Thyroid gland (tissue), 4 donors: ENCODE measurements around the gene ANGPTL8. TPM values are rescaled to one million over a fixed set of nuclear protein-coding genes. Genes with fewer than 3 reads are reported as not detected.

Experiments
- DNase-seq, 2 donors: peaks; one replicate each; pipeline ENCODE4 v3.0.0-alpha.2; 2019
- H3K27ac ChIP-seq, 3 donors: fragments of 200-600 bp; sonication (generic); 1 replicate in 2 of 3; 2 replicates in 1 of 3; pipeline ENCODE4 v1.5.1; 2016 to 2019; ENCODE audit warnings: mild to moderate bottlenecking in 1 of 3, moderate library complexity in 1 of 3
- H3K27me3 ChIP-seq: fragments of 200-600 bp; sonication (generic); one replicate; pipeline ENCODE4 v1.5.1; 2019
- H3K36me3 ChIP-seq, 2 donors: fragments of 200-600 bp; sonication (generic); one replicate each; pipeline ENCODE4 v1.5.1; 2016 to 2019
- H3K4me1 ChIP-seq, 2 donors: fragments of 200-600 bp; sonication (generic); one replicate each; pipeline ENCODE4 v1.5.1; 2017 to 2019
- H3K4me3 ChIP-seq, 3 donors: fragments of 200-600 bp; sonication (generic); replicated peaks in 1 of 3; 1 replicate in 2 of 3; 2 replicates in 1 of 3; pipeline ENCODE4 v1.5.1; 2016; ENCODE audit warnings: mild to moderate bottlenecking in 1 of 3
- H3K9me3 ChIP-seq: fragments of 200-600 bp; sonication (generic); one replicate; pipeline ENCODE4 v1.5.1; 2017
- CTCF ChIP-seq, 6 experiments: fragments of 200-600 bp in 3 of 6; fragments of 450-650 bp in 3 of 6; sonication (generic) in 3 of 6; IDR thresholded peaks; one replicate each; pipeline ENCODE4 v1.5.1; 2016 to 2019; ENCODE audit warnings: antibody characterized with exemption in 6 of 6, mild to moderate bottlenecking in 2 of 6, inconsistent platforms in 1 of 6, moderate library complexity in 1 of 6
- POLR2A ChIP-seq, 2 donors: fragments of 450-650 bp; IDR thresholded peaks; one replicate each; pipeline ENCODE4 v1.6.1; 2017; ENCODE audit warnings: antibody characterized with exemption in 2 of 2, mild to moderate bottlenecking in 2 of 2, moderate library complexity in 1 of 2
- WGBS, 2 donors: methylation state at CpG; one replicate each; pipeline ENCODE4 v1.1.5; 2017; 5-methylcytosine and 5-hydroxymethylcytosine counted together
- intact Hi-C: fragments of 100-400 bp; cut with DNase I; formaldehyde crosslinking; loops from one replicate; pipeline ENCODE4 v1.15.1; 2023
- total RNA-seq, 4 donors: library from RNA; depleted of rRNA; stranded (reverse); fragments of >200 nt; gene quantifications; one replicate each; pipeline ENCODE4 v1.2.3, GENCODE V29; 2016

ANGPTL8 gene
- total RNA-seq, 4 donors from 2014 or later, result 3.4 TPM; not detected in 3

DNA sequence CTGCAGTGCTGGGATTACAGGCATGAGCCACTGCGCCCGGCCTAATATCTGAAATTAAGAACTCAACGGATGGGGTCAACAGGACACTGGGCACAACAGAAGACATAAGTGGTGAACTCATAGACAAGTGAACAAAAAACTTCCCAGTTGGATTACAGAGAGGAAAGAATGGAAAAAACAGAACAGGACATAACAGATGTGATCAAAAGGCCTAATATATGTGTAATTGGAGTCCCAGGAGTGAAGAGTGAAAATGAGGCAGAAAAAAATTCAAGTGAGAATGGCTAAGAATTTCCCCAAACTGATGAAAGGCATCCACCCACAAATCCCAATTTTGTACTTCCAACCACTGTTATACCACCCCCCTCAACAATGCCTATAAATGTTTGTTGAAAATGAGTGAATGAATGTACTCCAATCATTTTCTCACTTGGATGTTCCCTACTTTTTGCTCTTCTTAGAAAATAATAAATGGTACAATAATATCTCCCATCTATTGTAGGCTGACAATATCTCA is 18.3 kb upstream of the ANGPTL8 start:
- Histone ChIP-seq H3K27ac (no peak overlapping the region), H3K27me3 (no peaks in the 10 kb centered on the region), H3K4me1 (no peaks in the 10 kb centered on the region), H3K9me3 (no peaks in the 10 kb centered on the region), H3K4me3 (no peak overlapping the region), H3K36me3 (peaks cover 35 to 45% of the 10 kb centered on the region in 2 donors)
- intact Hi-C loops, result no loop called here
- WGBS, 2 donors, result 98 to 100% methylated on average over 3 of the region's 3 CpGs
- TF ChIP-seq CTCF (IDR thresholded peaks at IDR 0.05) (no peak), POLR2A (IDR thresholded peaks at IDR 0.05) (no peak)
- DNase-seq, result no peak

GRCh38 chr19:11223200-11223599 is 16.2 kb upstream of the ANGPTL8 start:
- intact Hi-C loops, result no loop called here
- TF ChIP-seq CTCF (IDR thresholded peaks at IDR 0.05), result no peak
- no peak for TF ChIP-seq POLR2A (IDR thresholded peaks at IDR 0.05)

DNA sequence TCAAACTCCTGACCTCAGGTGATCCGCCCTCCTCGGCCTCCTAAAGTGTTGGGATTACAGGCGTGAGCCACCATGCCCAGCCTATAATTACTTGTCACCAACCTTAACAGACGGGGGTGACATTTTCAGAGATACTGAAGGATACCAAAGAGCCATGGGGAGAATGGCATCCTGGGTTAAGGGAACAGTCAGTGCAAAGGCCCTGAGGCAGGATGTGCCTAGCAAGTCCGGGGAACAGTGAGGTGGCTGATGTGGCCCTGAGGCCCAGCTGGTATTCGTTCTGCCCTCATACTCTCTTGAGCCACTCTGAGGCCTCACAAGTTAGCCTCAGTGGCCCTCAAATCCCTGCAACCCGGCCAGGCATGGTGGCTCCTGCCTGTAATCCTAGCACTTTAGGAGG is 15.0 kb upstream of the ANGPTL8 start:
- intact Hi-C loops, result no loop called here
- TF ChIP-seq CTCF (IDR thresholded peaks at IDR 0.05) (no peak), POLR2A (IDR thresholded peaks at IDR 0.05) (no peak)
- Histone ChIP-seq H3K27me3 (no peaks in the 10 kb centered on the region), H3K4me3 (no peak overlapping the region), H3K9me3 (no peaks in the 10 kb centered on the region), H3K27ac (no peak overlapping the region), H3K36me3 (peaks cover 34 to 41% of the 10 kb centered on the region in 2 donors), H3K4me1 (no peaks in the 10 kb centered on the region)
- no peak for DNase-seq
- WGBS, 2 donors, result 96 to 97% methylated on average over 6 to 7 of the region's 7 CpGs

More at GRCh38 chr19:11223200-11223599, 16.2 kb upstream of the ANGPTL8 start:
- Histone ChIP-seq H3K4me3 (no peak overlapping the region), H3K27ac (no peak overlapping the region), H3K27me3 (no peaks in the 10 kb centered on the region), H3K36me3 (peaks cover 30 to 41% of the 10 kb centered on the region in 2 donors), H3K9me3 (no peaks in the 10 kb centered on the region), H3K4me1 (no peaks in the 10 kb centered on the region)
- WGBS, 2 donors, result 94 to 96% methylated on average over 3 of the region's 3 CpGs
- no peak for DNase-seq

- 86 to 91% methylated on average over 5 of the region's 5 CpGs for WGBS, 2 donors
- no peak for DNase-seq
- no peak for TF ChIP-seq POLR2A (IDR thresholded peaks at IDR 0.05)
- TF ChIP-seq CTCF (IDR thresholded peaks at IDR 0.05), result no peak
- H3K27me3 ChIP-seq, result no peaks in the 10 kb centered on the region
- H3K27ac ChIP-seq, result no peak overlapping the region
- no peak overlapping the region for H3K4me3 ChIP-seq
- H3K36me3 ChIP-seq, result peaks cover 36 to 41% of the 10 kb centered on the region in 2 donors
- H3K4me1 ChIP-seq, result no peaks in the 10 kb centered on the region
- H3K9me3 ChIP-seq, result no peaks in the 10 kb centered on the region
- intact Hi-C loops, result no loop called here
Observed at GRCh38 chr19:11225172-11225571, 14.2 kb upstream of the ANGPTL8 start.

- no peaks in the 10 kb centered on the region for H3K9me3 ChIP-seq
Observed at GRCh38 chr19:11225815-11226214, 13.6 kb upstream of the ANGPTL8 start.

More at GRCh38 chr19:11225815-11226214, 13.6 kb upstream of the ANGPTL8 start:
- H3K27ac ChIP-seq, result no peak overlapping the region
- intact Hi-C loops, result no loop called here
- peaks cover 36 to 41% of the 10 kb centered on the region in 2 donors for H3K36me3 ChIP-seq
- 97% methylated on average over 3 of the region's 3 CpGs for WGBS, 2 donors
- H3K27me3 ChIP-seq, result no peaks in the 10 kb centered on the region
- DNase-seq, result no peak
- no peaks in the 10 kb centered on the region for H3K4me1 ChIP-seq
- TF ChIP-seq POLR2A (IDR thresholded peaks at IDR 0.05), result no peak
- no peak for TF ChIP-seq CTCF (IDR thresholded peaks at IDR 0.05)
- H3K4me3 ChIP-seq, result no peak overlapping the region
